Thyroid gland (tissue), 4 donors: ENCODE data around the gene CARS1.

ENCODE experiments used
- CTCF ChIP-seq, 6 experiments: fragments of 200-600 bp in 3 of 6; fragments of 450-650 bp in 3 of 6; sonication (generic) in 3 of 6; IDR thresholded peaks; one replicate each; pipeline ENCODE4 v1.5.1; 2016 to 2019; ENCODE audit warnings: antibody characterized with exemption in 6 of 6, mild to moderate bottlenecking in 2 of 6, inconsistent platforms in 1 of 6, moderate library complexity in 1 of 6
- POLR2A ChIP-seq, 2 donors: fragments of 450-650 bp; IDR thresholded peaks; one replicate each; pipeline ENCODE4 v1.6.1; 2017; ENCODE audit warnings: antibody characterized with exemption in 2 of 2, mild to moderate bottlenecking in 2 of 2, moderate library complexity in 1 of 2

- TF ChIP-seq CTCF (IDR thresholded peaks at IDR 0.05) = no peak
- no peak for TF ChIP-seq POLR2A (IDR thresholded peaks at IDR 0.05)
Measured at GRCh38 chr11:2980168-2980840, 76.9 kb downstream of the CARS1 start.
